Measurements from ENCODE around the gene GLE1. TPM values are rescaled to one million over a fixed set of nuclear protein-coding genes. Genes with fewer than 3 reads are reported as not detected.

GLE1 gene
- total RNA-seq, 1 experiment from 2014 or later: 36.6 TPM

DNA sequence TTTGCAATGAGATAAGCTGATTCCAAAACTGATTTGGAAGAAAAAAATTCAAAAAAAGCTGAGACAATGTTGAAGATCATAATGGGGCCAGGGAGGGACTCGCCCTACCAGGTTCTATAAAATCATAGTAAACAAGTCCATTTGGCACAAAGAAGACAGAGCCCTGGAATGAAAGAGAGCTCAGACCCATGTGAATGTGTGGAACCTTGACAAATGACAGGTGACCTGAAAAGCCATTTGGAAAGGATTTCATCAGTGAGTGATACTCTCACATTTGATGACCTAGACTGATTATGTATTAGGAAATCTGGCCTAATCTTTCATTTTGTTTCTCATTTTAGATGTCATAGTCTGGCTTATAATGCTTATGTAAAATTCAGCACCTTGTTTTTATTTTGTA, 74.7 kb downstream of the GLE1 start:
- Histone ChIP-seq H2AFZ (ENCODE audit: low read depth, low read length, poor library complexity, severe bottlenecking) (no peak overlapping the region), H3K9ac (ENCODE audit: low read length) (no peak overlapping the region), H3K4me3 (replicated peaks in 1 of 2; ENCODE audit: low read depth in 1 of 2, low read length in 2 of 2) (no peak overlapping the region), H3K9me3 (ENCODE audit: control insufficient read depth in 1 of 2, insufficient read depth in 1 of 2, low read depth in 1 of 2, low read length in 2 of 2) (no peaks in the 10 kb centered on the region), H3K36me3 (ENCODE audit: control insufficient read depth in 1 of 2, insufficient read depth in 2 of 2, low read length in 2 of 2) (peaks cover 70 to 92% of the 10 kb centered on the region in 2 experiments), H4K20me1 (ENCODE audit: insufficient read depth) (no peaks in the 10 kb centered on the region), H3K79me2 (ENCODE audit: insufficient read depth, low read length) (no peaks in the 10 kb centered on the region), H3K27me3 (ENCODE audit: insufficient read depth, low read length) (no peaks in the 10 kb centered on the region), H3K9me2 (ENCODE audit: insufficient read depth) (no peaks in the 10 kb centered on the region), H3K4me2 (ENCODE audit: low read length) (no peak overlapping the region), H3K4me1 (ENCODE audit: control insufficient read depth in 1 of 2, insufficient read depth in 2 of 2, low read length in 2 of 2) (no peaks in the 10 kb centered on the region), H3K27ac (ENCODE audit: low read depth, low read length) (no peak overlapping the region)
- ChIA-PET CTCF (no interaction called here), RAD21 (ENCODE audit: low non-redundant PET in 1 of 2, low total read pairs in 2 of 2, uncharacterized antibody in 2 of 2, unreplicated experiment in 2 of 2) (no interaction called here), POLR2A (no interaction called here)
- ATAC-seq (no peak), DNase-seq (ENCODE audit: low read depth, low spot score) (no peak)
- no peak for TF ChIP-seq YY1 (IDR thresholded peaks at IDR 0.05; ENCODE audit: extremely low read depth, insufficient replicate concordance, low read depth, low read length)
- no peak for TF ChIP-seq ELF1 (IDR thresholded peaks at IDR 0.05; ENCODE audit: borderline replicate concordance, low read depth)
- TF ChIP-seq, protein P1, sequence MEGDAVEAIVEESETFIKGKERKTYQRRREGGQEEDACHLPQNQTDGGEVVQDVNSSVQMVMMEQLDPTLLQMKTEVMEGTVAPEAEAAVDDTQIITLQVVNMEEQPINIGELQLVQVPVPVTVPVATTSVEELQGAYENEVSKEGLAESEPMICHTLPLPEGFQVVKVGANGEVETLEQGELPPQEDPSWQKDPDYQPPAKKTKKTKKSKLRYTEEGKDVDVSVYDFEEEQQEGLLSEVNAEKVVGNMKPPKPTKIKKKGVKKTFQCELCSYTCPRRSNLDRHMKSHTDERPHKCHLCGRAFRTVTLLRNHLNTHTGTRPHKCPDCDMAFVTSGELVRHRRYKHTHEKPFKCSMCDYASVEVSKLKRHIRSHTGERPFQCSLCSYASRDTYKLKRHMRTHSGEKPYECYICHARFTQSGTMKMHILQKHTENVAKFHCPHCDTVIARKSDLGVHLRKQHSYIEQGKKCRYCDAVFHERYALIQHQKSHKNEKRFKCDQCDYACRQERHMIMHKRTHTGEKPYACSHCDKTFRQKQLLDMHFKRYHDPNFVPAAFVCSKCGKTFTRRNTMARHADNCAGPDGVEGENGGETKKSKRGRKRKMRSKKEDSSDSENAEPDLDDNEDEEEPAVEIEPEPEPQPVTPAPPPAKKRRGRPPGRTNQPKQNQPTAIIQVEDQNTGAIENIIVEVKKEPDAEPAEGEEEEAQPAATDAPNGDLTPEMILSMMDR (IDR thresholded peaks at IDR 0.05 in 2 of 3, conservative IDR thresholded peaks at IDR 0.05 in 1 of 3; ENCODE audit: borderline replicate concordance in 1 of 3, insufficient read depth in 1 of 3, low read depth in 2 of 3, low read length in 2 of 3): no peak
- no peak for TF ChIP-seq EZH2 (IDR thresholded peaks at IDR 0.05)
- TF ChIP-seq CEBPB (IDR thresholded peaks at IDR 0.05; ENCODE audit: low read depth): no peak
- TF ChIP-seq ZFX (IDR thresholded peaks at IDR 0.05): no peak
- TF ChIP-seq EZH2phosphoT487 (IDR thresholded peaks at IDR 0.05; ENCODE audit: borderline replicate concordance): no peak
- TF ChIP-seq, protein P2, sequence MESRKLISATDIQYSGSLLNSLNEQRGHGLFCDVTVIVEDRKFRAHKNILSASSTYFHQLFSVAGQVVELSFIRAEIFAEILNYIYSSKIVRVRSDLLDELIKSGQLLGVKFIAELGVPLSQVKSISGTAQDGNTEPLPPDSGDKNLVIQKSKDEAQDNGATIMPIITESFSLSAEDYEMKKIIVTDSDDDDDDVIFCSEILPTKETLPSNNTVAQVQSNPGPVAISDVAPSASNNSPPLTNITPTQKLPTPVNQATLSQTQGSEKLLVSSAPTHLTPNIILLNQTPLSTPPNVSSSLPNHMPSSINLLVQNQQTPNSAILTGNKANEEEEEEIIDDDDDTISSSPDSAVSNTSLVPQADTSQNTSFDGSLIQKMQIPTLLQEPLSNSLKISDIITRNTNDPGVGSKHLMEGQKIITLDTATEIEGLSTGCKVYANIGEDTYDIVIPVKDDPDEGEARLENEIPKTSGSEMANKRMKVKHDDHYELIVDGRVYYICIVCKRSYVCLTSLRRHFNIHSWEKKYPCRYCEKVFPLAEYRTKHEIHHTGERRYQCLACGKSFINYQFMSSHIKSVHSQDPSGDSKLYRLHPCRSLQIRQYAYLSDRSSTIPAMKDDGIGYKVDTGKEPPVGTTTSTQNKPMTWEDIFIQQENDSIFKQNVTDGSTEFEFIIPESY (IDR thresholded peaks at IDR 0.05; ENCODE audit: extremely low read depth, insufficient replicate concordance, low read length): no peak
- no peak for TF ChIP-seq SRF (IDR thresholded peaks at IDR 0.05; ENCODE audit: low read depth)
- no peak for TF ChIP-seq EGR1 (IDR thresholded peaks at IDR 0.05; ENCODE audit: low read depth)
- BruUV-seq (replicated peaks): no TSS peak
- intact Hi-C loops (cut with micrococcal nuclease): no loop called here
